Endothelial cell of umbilical vein (primary cell): ENCODE data around the gene URI1. TPM values are rescaled to one million over a fixed set of nuclear protein-coding genes. Genes with fewer than 3 reads are reported as not detected.

Experiments
- BruUV-seq: library from RNA; stranded (reverse); fragments of 400-500 nt; replicated peaks from 2 replicates; lab custom pipeline; 2021; lab: Mats Ljungman, UMichigan
- CTCF ChIA-PET: fragments of 300-600, 350-600 bp; sonication (Branson Sonifier 250); formaldehyde crosslinking; loops from one replicate; lab custom pipeline; 2021; ENCODE audit warnings: antibody characterized with exemption, inconsistent platforms; lab: Charles Lee
- POLR2A ChIA-PET: fragments of 300-600, 350-600 bp; sonication (Branson Sonifier 250); formaldehyde crosslinking; loops from one replicate; lab custom pipeline; 2021; ENCODE audit warnings: antibody characterized with exemption, inconsistent platforms; lab: Charles Lee
- DNase-seq: peaks from one replicate; pipeline ENCODE4 v3.0.0-alpha.2; 2011; ENCODE audit warnings: low read depth, low spot score
- FAIRE-seq: peaks from 2 replicates; lab custom pipeline; 2011; peaks lifted over from hg19 to GRCh38; lab: Jason Lieb, UNC
- H2AFZ ChIP-seq: 2 replicates; pipeline ENCODE4 v1.6.0; 2012; ENCODE audit warnings: low read depth, low read length, control low read depth, inconsistent platforms
- H3K27ac ChIP-seq: 2 replicates; pipeline ENCODE4 v1.5.1; 2011; ENCODE audit warnings: low read depth, mild to moderate bottlenecking, control low read depth, low read length, moderate library complexity; ENCODE audit not compliant: insufficient read depth
- H3K27me3 ChIP-seq, 2 experiments: 2 replicates each; pipeline versions ENCODE4 v1.6.0 to v1.6.1; 2011; ENCODE audit warnings: low read length in 2 of 2, mixed read lengths in 1 of 2; ENCODE audit not compliant: control insufficient read depth in 2 of 2, insufficient read depth in 2 of 2
- H3K36me3 ChIP-seq, 2 experiments: 2 replicates in 1 of 2; 3 replicates in 1 of 2; pipeline ENCODE4 v1.5.1; 2011; ENCODE audit warnings: low read length in 2 of 2, mild to moderate bottlenecking in 1 of 2, moderate library complexity in 1 of 2; ENCODE audit not compliant: control insufficient read depth in 2 of 2, insufficient read depth in 2 of 2; ENCODE audit errors: extremely low read depth in 1 of 2
- H3K4me1 ChIP-seq: 3 replicates; pipeline ENCODE4 v1.5.1; 2011; ENCODE audit warnings: mild to moderate bottlenecking, low read length; ENCODE audit not compliant: control insufficient read depth, insufficient read depth; ENCODE audit errors: extremely low read depth
- H3K4me2 ChIP-seq: 2 replicates; pipeline ENCODE4 v1.6.1; 2011; ENCODE audit warnings: low read length, control low read depth, mixed read lengths; ENCODE audit not compliant: insufficient read depth
- H3K4me3 ChIP-seq, 3 experiments: fragments of 200-600 bp in 1 of 3; sonication (generic), shearing (Covaris generic) in 1 of 3; replicated peaks in 1 of 3; 2 replicates each; pipeline ENCODE4 v1.5.1; 2011 to 2016; ENCODE audit warnings: control low read depth in 3 of 3, low read length in 3 of 3, mild to moderate bottlenecking in 2 of 3, inconsistent platforms in 1 of 3, low read depth in 1 of 3, moderate library complexity in 1 of 3; ENCODE audit not compliant: insufficient read depth in 1 of 3
- H3K79me2 ChIP-seq: 2 replicates; pipeline ENCODE4 v1.6.0; 2012; ENCODE audit warnings: low read length, inconsistent platforms; ENCODE audit not compliant: control insufficient read depth, insufficient read depth
- H3K9ac ChIP-seq: replicated peaks from 2 replicates; pipeline ENCODE3; 2011; ENCODE audit warnings: low read length, control low read depth; ENCODE audit not compliant: insufficient read depth; ENCODE audit errors: extremely low read depth
- H3K9me1 ChIP-seq: replicated peaks from 3 replicates; pipeline ENCODE4 v1.6.0; 2011; ENCODE audit warnings: mild to moderate bottlenecking, low read length; ENCODE audit not compliant: control insufficient read depth, insufficient read depth; ENCODE audit errors: extremely low read depth
- H3K9me3 ChIP-seq: replicated peaks from 2 replicates; pipeline ENCODE4 v1.5.1; 2012; ENCODE audit warnings: low read length, inconsistent platforms; ENCODE audit not compliant: control insufficient read depth, insufficient read depth
- H4K20me1 ChIP-seq: replicated peaks from 2 replicates; pipeline ENCODE3; 2011; ENCODE audit warnings: mild to moderate bottlenecking, low read length; ENCODE audit not compliant: control insufficient read depth, insufficient read depth; ENCODE audit errors: extremely low read depth
- JUN ChIP-seq: IDR thresholded peaks from 2 replicates; pipeline ENCODE4 v1.6.1; 2011; ENCODE audit warnings: borderline replicate concordance, low read depth; ENCODE audit not compliant: insufficient read length, insufficient read depth
- MYC ChIP-seq: IDR thresholded peaks from one replicate; pipeline ENCODE4 v1.6.1; 2011; ENCODE audit warnings: mild to moderate bottlenecking, low read depth, low read length
- dilution Hi-C: fragments of 300-500 bp; cut with MboI; formaldehyde crosslinking; loops from one replicate; pipeline ENCODE4 v1.15.0; 2019; ENCODE audit warnings: low sequenced_read_pairs; ENCODE audit not compliant: extremely low pct_ligation_motif_present
- intact Hi-C: fragments of 100-400 bp; cut with micrococcal nuclease; formaldehyde crosslinking; loops from one replicate; pipeline ENCODE4 v1.10.0; 2022
- polyA plus RNA-seq, 4 experiments: library from polyadenylated mRNA; depleted of rRNA in 3 of 4; stranded (reverse) in 3 of 4; unstranded in 1 of 4; fragments of >200 nt; gene quantifications; 2 replicates each; pipeline versions ENCODE4 v1.2.1 to v1.2.3, GENCODE V29; 2011 to 2012; ENCODE audit warnings: missing spikeins in 1 of 4
- total RNA-seq: library from RNA; stranded (reverse); gene quantifications from 2 replicates; pipeline ENCODE4 v1.2.3, GENCODE V29; 2021
- TF ChIP-seq, protein P1 (sequence below), 2 donors: IDR thresholded peaks; 1 replicate in 1 of 2; 2 replicates in 1 of 2; pipeline ENCODE4 v1.5.1; 2011; ENCODE audit warnings: low read length in 2 of 2, mild to moderate bottlenecking in 2 of 2, moderate library complexity in 2 of 2, control low read depth in 1 of 2, inconsistent platforms in 1 of 2, low read depth in 1 of 2; ENCODE audit not compliant: insufficient read depth in 1 of 2; ENCODE audit errors: extremely low read depth in 1 of 2

URI1 gene
- total and polyA plus RNA-seq, 2 donors (not counting 3 experiments of a cell fraction or from before 2014, with no cell fraction given), result 12.8 to 28.9 TPM

DNA sequence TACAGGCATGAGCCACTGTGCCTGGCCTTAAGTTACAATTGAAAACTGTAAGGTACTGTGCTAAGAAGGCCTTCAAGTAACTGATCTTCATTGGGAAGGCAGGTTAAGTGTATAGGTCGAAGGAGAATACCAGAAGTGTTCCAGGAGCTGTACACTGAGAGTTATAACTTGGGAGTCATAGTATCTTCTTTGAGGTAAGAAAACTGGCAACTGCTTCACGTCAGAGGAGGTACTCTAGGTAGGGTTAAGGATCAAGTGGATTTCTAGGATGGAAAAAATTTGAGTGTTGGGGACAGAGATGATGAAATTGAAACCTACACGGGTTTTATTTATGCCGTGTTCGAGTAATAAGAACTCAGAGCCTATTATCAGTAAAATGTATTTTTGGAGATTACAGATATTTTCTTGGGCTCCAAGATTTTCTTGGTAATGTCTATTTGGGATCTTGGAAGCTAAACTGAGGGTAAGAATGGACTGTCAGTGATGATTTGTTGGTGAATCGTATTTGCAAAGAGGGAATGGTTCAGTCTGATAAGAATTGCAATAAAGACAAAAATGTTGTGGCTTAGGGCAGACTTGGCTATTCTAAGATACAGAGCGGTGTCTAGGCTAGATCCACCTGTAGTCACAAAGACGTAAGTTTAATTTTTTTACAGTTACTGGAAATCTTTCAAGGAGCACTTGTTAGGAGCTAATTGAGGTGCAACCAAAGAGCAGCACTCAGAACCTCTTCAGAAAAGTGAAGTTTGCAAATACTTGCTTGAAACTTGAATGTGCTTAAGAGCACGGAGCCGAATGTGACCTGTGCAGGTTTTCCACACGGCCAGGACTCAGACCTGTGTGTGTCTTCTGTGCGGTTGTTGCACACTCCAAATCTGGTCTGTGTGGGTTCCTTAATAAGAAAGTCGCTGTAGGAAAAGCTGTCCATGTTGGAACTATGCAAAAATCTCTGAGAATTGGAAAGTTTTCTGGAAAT, 102.5 kb downstream of the URI1 start:
- ChIA-PET CTCF (no interaction called here), POLR2A (no interaction called here)
- Histone ChIP-seq H3K27ac (no peak overlapping the region), H4K20me1 (no peaks in the 10 kb centered on the region), H2AFZ (no peak overlapping the region), H3K27me3 (no peaks in the 10 kb centered on the region), H3K9me1 (no peaks in the 10 kb centered on the region), H3K9ac (no peak overlapping the region), H3K4me3 (no peak overlapping the region), H3K9me3 (no peaks in the 10 kb centered on the region), H3K79me2 (no peaks in the 10 kb centered on the region), H3K4me2 (no peak overlapping the region), H3K36me3 (no peaks in the 10 kb centered on the region), H3K4me1 (no peaks in the 10 kb centered on the region)
- no peak for DNase-seq
- BruUV-seq, result no TSS peak
- intact Hi-C loops, result no loop called here
- dilution Hi-C loops, result no loop called here
- TF ChIP-seq JUN, result no peak
- no peak for FAIRE-seq

DNA sequence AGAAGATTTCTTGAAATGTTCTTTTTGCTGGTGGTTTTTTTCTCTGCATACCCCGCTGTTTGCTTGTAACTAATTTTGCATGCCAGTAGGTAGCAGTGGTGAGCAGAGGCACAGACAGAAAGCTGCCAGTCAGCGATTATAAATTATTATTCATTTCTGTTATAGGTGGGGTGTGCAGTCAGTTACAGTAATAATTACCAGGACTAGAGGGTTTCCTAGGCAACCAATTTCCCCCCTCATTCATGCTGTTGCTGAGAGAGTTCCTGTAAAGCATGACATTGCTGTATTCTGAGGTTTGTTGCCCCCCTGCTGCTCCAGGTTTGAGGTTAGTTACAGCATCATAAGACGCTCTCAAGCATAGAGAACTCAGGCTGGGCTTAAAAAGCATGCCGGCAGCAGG, 104.5 kb downstream of the URI1 start:
- TF ChIP-seq MYC, result no peak
- TF ChIP-seq, protein P1, sequence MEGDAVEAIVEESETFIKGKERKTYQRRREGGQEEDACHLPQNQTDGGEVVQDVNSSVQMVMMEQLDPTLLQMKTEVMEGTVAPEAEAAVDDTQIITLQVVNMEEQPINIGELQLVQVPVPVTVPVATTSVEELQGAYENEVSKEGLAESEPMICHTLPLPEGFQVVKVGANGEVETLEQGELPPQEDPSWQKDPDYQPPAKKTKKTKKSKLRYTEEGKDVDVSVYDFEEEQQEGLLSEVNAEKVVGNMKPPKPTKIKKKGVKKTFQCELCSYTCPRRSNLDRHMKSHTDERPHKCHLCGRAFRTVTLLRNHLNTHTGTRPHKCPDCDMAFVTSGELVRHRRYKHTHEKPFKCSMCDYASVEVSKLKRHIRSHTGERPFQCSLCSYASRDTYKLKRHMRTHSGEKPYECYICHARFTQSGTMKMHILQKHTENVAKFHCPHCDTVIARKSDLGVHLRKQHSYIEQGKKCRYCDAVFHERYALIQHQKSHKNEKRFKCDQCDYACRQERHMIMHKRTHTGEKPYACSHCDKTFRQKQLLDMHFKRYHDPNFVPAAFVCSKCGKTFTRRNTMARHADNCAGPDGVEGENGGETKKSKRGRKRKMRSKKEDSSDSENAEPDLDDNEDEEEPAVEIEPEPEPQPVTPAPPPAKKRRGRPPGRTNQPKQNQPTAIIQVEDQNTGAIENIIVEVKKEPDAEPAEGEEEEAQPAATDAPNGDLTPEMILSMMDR (IDR thresholded peaks at IDR 0.05; ENCODE audit: extremely low read depth in 1 of 2, insufficient read depth in 1 of 2, low read depth in 1 of 2, low read length in 2 of 2), result peak; percentile 17 to 33
- POLR2A ChIA-PET, result no interaction called here
- no peak overlapping the region for H3K27ac ChIP-seq
- no peaks in the 10 kb centered on the region for H3K27me3 ChIP-seq
- no peaks in the 10 kb centered on the region for H3K4me1 ChIP-seq
- intact Hi-C loops, result no loop called here
- no peaks in the 10 kb centered on the region for H4K20me1 ChIP-seq
- no peak overlapping the region for H3K9ac ChIP-seq
- H2AFZ ChIP-seq, result no peak overlapping the region
- H3K4me3 ChIP-seq, result no peak overlapping the region
- DNase-seq, result no peak
- no peaks in the 10 kb centered on the region for H3K9me1 ChIP-seq
- no peak overlapping the region for H3K4me2 ChIP-seq
- CTCF ChIA-PET, result interaction anchor here (0.9 kb wide), 1 partner anchor 621 kb away, joined by 3 read pairs; no protein-coding TSS in a partner anchor
- dilution Hi-C loops, result no loop called here
- H3K79me2 ChIP-seq, result no peaks in the 10 kb centered on the region
- FAIRE-seq, result peak; percentile 12
- H3K9me3 ChIP-seq, result no peaks in the 10 kb centered on the region
- H3K36me3 ChIP-seq, result no peaks in the 10 kb centered on the region
- BruUV-seq, result no TSS peak
